Epidermal melanocyte (primary cell): ENCODE measurements around the gene APELA.
A peak's percentile ranks its signal among the peaks of the same experiment; 100 is the strongest.
"Not testable (repeated sequence)": the region's sequence is repeated elsewhere in the genome, so short reads cannot be mapped to it uniquely, and the experiment has no call there.

Source experiments
- DNase-seq: peaks from one replicate; pipeline ENCODE4 v3.0.0; 2011; ENCODE audit warnings: low spot score; ENCODE audit not compliant: insufficient read length

The APELA gene

DNA sequence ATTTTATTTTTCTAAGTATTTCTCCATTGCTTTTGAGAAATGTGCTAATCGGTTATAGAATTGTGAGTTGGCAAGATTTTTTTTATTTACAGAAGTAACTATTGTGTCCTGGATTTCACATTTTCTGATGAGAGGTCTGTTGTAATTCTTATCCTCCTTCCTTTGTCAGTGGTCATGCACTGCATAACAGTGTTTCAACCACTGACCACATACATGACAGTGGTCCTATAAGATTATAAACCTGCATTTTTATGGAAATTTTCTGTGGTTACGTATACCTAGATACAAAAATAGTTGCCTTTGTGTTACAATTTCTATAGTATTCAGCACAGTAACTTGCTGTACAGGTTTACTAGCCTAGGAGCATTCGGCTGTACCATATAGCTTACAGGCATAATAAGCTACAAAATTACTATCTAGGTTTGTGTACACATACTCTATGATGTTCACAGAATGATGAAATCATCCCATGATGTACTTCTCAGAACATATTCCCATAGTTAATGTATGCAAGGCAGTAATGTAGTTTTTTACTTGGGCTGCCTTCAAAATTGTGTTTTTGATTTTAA, 47.8 kb downstream of the APELA start:
- DNase-seq = no peak

DNA sequence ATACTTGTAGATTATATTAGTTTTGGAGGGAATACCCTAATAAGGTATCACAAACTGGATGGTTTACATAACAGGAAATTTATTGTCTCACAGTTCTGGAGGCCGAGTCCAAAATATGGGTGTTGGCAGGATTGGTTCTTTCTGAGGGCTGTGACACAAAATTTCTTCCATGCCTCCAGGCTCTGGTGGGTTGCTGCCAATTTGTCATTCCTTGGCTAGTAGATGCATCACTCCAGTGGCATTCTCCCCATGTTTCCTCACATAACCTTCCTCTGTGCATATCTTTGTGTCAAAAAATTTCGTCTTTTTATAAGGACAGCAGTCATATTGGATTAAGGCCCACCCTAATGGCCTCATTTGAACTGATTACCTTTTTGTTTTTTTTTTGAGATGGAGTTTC, 49.3 kb downstream of the APELA start:
- peak; percentile 51 for DNase-seq

DNA sequence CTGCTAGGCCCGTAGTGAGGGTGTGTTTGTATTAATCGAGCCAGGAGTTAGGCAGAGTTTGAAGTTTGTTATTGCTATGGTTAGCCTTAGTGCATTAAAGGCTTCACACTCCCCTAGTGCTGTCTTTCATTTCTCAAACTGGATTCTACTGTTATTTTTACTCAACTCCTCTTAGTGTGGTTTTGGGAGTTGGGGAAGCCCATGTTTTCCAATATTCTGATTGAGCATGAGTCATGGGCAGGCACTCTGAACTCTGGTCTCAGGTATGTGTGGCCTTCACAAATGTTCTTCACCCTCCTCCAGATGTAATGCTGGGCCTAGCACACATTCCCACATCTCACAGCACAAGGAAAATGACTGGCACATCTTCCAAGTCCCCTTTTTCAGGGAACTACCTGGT, 50.1 kb downstream of the APELA start:
- not testable (repeated sequence) for DNase-seq

DNA sequence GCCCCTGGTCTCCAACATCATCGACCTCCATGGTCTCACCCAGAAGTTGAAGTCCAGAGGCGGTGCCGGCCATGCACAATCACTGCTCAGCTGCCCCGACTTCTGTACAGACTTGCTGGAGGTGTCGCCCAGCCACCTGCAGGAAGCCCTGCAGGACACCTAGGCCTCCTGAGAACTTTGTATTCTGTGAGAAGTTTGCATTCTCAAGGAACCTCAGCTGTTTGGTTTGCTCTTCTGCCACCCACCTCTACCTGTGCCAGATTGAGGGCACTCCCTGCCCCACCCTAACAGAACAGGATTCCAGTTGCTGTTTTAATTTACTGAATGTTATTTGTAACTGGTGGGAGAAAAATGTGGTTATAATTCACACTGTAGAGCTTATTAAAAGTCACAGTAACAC, 53.7 kb downstream of the APELA start:
- no peak for DNase-seq

DNA sequence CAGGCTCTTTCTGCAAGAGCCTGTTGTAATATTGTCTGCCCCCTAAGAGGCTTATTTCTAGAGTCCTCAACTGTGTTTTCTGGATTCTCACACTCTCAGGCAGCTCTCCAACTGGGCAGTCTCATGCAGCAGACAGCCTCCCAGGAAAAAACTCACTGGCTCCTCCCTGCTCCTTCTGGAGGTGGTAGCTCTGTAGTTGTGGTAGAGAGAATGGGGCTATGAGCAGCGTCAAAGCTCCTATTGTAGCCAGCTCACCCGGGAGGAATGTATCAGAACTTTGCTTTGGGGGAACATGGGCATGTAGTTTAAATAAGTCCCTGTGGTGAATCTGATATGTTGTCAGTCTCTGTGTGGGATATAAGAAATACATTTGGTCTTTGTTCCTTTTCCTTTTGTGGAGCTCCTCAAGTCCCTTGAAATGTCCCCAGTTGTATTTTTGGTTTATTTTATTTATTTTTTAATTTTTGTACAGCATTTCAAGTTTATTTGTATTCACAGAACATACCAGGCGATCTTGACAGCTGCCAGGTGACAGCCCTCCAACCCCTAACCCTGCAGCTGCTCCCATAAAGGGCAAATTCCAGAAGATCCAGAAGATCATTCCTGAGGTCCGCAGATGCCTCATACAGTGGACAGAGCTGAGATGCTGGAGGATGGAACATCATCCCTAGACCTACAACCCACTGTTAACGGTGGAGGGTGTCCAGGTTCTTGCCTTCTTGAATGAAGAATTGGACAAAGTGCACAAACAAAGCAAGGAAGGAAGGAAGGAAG, 54.8 kb downstream of the APELA start:
- no peak for DNase-seq

DNA sequence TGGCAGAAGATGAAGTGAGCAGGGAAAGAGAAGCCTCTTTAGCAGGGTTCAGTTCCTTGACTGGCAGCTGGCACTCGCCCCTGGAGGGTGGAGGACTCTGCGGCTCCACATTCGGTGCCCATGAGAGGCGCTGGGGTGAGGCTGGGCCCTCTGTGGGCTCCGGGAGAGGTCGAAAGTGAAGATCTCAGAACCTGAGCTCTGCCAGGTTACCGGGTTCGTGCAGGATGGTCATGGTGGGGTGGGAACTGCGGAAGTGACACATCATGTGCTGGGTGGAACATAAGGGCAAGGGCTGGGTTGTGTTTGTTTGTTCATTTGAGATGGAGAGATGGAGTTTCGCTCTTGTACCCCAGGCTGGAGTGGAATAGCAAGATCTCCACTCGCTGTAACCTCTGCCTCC, 56.3 kb downstream of the APELA start:
- no peak for DNase-seq

DNA sequence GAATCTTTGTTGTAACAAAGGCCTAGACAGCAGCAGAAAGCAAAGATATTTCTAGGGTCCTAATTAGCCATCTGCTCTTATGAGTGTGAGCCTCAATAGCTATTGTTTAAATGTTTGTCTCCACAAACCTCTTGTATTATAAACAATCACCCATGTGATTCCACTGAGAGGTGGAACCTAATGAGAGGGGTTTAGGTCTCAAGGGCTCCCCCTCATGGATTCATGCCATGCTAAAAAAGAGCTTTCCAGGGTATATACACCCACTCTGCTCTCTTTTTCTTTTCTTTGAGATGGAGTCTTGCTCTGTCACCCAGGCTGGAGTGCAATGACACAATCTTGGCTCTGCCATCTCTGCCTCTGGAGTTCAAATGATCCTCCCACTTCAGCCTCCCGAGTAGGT, 58.4 kb downstream of the APELA start:
- no peak for DNase-seq

DNA sequence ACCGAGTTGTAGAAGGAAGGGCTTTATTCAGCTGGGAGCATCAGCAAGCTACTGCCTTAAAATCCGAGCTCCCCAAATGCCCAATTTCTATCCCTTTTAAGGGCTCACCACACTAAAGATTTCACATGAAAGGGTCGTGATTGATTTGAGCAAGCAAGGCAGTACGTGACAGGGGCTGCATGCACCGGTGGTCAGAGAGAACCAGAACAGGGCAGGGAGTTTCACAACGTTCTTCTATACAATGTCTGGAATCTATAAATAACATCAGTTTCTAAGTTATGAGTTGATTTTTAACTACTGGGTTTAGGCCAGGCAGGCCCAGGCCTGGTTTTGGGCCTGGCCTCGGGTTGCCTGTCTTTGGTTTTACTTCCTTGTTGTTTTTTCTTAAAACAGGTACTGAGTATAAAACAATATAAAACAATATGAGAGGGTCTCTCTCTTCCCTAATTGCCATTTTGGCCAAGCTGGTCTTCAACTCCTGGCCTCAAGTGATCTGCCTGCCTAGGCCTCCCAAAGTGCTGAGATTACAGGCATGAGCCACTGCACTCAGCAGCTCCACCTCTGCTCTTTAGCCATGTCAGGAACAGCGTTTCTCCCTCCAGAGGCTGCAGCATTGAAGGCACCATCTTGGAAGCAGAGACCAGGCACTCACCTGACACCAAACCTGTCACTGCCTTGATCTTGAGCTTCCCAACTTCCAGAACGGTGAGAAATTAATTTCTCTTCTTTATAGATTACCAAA, 59.1 kb downstream of the APELA start:
- DNase-seq = not testable (repeated sequence)

DNA sequence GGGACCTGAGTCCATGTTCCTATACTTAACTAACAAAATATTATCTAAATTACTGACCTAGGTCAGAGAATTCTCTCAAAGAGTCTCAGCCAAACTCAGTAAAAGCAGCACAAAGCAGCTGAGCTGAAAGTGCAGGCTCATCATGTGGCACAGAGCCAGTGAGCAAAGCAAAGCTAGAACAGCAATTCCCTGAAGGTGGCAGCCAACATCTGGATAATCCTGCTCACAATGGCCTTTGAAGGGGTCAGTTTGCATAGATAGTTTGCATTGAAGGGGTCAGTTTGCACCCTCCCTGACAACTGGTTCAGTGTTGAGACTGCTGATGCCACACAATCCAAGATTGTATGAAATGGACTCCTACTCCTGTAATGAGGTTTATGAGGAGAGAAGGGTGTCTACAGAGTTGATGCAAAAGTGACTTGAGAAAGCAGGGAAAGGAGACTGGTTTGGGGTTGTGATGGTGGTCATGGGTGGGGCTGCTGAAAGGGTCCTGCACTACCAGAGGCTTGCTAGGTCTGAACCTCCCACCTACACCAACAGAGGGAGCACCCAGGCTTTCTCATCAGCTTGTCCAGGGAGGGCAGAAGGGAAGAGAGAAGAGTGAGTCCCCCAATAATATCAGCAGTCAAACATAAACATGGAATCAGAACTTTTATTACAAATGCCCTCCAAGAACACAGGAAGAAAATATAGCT, 60.7 kb downstream of the APELA start:
- no peak for DNase-seq

DNA sequence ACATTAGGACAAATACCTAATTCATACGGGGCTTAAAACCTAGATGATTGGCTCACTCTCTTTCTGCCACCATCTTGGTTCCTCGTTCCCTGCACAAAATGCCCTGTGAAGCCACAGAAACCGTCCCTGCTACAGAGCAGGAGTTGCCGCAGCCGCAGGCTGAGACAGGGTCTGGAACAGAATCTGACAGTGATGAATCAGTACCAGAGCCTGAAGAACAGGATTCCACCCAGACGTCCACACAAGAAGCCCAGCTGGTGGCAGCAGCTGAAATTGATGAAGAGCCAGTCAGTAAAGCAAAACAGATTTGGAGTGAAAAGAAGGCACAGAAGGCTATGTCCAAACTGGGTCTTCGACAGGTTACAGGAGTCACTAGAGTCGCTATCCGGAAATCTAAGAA, 66.2 kb downstream of the APELA start:
- no peak for DNase-seq

DNA sequence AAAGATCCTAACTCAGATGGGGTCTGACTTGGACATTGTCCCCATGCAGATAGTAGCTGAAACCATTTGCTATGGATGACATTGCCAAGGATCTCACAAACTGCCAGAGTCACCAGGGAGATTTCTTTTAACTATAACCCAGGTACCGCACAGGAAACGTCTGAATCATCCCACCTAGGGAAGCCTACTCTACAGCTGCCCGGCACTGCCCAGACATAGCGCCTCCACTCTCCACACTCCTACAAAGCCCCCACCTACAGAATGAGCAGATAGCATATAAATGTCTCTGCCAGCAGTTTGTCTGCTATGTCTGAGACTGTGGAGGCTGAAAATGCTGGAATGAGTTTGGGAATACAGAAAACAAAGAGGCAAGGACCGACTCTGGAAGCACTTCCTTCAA, 68.2 kb downstream of the APELA start:
- no peak for DNase-seq

DNA sequence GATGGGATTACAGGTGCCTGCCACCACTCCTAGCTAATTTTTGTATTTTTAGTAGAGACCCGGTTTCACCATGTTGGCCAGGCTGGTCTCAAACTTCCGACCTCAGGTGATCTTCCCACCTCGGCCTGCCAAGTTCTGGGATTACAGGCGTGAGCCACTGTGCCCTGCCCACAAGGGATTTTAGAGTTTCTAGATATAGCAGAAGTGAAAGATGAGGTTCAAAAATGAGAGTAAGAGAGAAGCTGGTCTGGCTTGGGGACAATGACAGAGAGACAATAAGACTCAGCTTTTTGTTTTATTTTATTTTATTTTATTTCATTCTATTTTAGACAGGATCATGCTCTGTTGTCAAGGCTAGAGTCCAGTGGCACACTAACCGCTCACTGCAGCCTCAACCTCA, 69.8 kb downstream of the APELA start:
- DNase-seq = no peak
